Measurements from ENCODE around the gene FEM1B. TPM values are rescaled to one million over a fixed set of nuclear protein-coding genes. Genes with fewer than 3 reads are reported as not detected.
"Not testable (repeated sequence)": the region's sequence is repeated elsewhere in the genome, so short reads cannot be mapped to it uniquely, and the experiment has no call there.

FEM1B gene
- 29.5 and 37.2 TPM in 2 replicates for total RNA-seq

GRCh38 chr15:68277603-68278344 is at the start of gene FEM1B:
FEM1B (plus strand) TSS chr15:68277745; CDS start chr15:68278418, 673 bp downstream.
- peak; percentile 54 for DNase-seq (ENCODE audit: extremely low read depth, low read depth, low spot score)

GRCh38 chr15:68228143-68228970 is 49.2 kb upstream of the FEM1B start:
- no peak for DNase-seq (ENCODE audit: extremely low read depth, low read depth, low spot score)

GRCh38 chr15:68228971-68229385 is 48.6 kb upstream of the FEM1B start:
- no peak for DNase-seq (ENCODE audit: extremely low read depth, low read depth, low spot score)

DNA sequence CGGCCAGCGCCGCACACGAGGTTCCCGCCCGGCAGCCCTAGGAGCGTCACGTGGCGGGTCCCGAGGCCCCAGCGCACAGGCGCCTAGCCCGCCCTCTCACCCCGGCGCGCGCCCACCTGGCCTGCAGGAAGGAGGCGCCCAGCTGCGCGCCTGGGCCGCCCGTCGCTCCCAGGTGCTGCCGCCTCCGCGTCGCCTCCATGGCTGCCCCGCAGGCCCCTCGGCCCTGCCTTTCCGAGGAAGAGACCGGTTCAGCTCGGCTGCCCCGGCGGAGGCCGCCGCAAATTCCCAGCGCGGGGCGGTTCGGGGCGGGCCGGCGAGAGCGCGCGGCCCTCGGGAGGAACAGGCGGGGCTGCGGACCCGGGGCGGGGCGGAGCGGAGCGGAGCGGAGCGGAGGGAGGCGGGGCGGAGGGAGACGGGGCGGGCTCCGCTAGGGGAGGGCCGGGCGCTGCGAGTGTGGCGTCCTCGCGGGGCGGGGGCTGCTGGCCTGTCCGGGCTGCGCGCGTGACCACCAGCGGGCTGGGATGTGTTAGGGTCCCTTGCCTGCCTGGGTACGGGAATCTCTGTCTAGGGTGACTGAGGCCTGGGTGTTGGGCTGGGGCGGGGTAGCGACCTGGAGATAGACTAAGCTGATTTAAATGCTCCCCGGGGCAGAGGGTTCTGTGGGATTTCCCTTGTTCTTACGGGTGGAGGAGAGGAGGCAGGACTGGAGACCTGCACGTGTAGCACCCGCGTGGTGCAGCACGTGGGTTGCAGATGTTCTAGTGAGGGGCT is 48.0 kb upstream of the FEM1B start, which contains the start of gene CLN6:
Gene CLN6 (minus strand): TSS at position 343 of the 771 bp plus-strand sequence. CDS start 144 bp downstream, at position 199.
- no peak for DNase-seq (ENCODE audit: extremely low read depth, low read depth, low spot score)

DNA sequence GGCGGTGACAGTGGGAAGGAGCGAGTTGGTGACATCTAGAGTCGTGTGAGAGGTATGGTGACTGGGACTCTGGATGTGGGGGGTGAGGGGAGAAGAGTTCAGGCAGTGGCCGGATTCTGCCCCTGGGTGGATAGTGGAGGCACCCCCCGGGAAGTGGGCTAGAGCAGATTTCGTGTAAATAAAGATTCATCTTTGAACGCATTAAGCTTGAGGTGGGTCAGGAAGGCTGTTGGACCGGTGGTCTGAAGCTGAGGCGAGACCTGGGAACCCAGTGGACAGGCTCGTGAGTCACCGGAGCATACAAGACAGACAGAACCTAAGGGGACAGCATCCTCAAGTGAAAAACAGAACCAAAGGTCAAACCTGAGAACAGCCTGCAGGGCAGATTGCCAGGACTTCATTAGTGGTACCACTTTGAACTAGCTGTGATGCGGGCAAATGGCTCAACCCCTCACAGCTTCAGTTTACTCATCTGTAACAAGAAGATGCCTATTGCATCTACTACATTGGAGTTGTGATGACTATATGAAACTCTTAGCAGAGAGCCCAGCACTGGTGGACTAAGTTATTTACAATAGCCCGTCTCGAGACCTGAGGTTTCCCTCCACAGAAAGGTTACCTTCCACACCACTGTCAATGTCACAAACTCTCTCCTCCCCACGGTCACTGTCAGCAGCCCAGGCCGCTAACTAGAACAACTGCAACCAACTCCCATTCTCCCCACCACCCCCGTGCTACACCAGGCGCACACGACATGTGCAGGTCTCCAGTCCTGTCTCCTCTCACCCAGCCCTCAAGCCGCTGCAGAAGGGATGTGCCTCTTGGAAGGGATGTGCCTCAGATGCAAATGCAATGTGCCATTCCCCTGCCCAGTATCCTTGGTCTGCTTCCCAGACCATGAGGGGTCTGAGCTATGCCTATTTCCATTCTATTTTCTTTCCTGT is 47.1 kb upstream of the FEM1B start:
- no peak for DNase-seq (ENCODE audit: extremely low read depth, low read depth, low spot score)

DNA sequence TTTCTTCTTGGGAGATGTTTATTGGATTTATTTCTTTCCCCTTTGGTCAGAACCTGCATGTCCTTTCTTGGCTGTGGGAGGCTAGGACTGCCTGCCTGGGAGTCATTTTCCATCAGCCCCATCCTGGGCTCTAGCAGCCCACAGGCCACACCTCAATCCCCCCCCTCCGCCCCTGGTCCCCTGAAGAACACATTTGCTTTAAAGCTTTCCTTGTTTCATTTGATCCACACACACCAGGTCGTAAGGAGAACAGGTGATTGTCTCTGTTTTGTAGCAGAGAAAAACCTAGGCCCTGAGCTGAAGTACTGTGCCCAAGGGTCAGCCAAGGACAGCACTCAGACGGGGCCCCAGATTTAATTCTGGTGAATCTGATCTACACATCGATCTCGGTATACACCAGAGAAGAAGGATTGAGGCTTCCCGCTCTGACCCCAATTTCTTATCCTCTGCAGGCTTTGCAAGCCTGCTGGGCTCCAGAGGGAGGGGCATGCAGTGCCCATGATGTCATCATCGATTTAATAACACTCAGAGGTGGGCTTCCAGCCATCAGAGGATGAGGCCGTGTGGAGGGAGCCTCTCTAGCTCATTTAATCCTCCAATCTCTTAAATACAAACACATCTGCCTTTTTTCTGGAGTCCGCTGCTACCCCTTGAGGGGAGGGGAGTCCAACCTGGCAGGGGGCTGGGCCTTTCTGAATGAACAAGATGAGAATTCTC is 46.3 kb upstream of the FEM1B start:
- DNase-seq (ENCODE audit: extremely low read depth, low read depth, low spot score) = no peak

GRCh38 chr15:68232449-68232848 is 45.1 kb upstream of the FEM1B start:
- no peak for DNase-seq (ENCODE audit: extremely low read depth, low read depth, low spot score)

DNA sequence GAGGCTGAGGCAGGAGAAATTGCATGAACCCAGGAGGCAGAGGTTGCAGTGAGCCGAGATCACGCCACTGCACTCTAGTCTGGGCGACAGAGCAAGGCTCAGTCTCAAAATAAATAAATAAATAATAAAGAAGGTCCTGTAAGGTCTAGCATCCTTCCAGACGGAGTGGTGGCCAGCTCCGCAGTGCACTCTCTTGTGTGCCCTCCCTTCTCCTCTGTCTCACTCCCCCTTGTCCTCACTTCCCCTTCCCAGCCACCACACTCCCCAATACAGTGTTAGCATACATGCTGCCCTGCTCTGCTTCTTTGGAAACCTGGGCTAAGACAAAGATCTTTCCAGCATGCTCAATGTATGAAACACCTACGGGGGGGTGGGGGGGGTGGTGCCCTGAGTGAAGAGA is 44.6 kb upstream of the FEM1B start:
- no peak for DNase-seq (ENCODE audit: extremely low read depth, low read depth, low spot score)

- DNase-seq (ENCODE audit: extremely low read depth, low read depth, low spot score) = no peak
Measured at GRCh38 chr15:68234060-68234459, 43.5 kb upstream of the FEM1B start.

- not testable (repeated sequence) for DNase-seq (ENCODE audit: extremely low read depth, low read depth, low spot score)
Measured at GRCh38 chr15:68234520-68234919, 43.0 kb upstream of the FEM1B start.

DNA sequence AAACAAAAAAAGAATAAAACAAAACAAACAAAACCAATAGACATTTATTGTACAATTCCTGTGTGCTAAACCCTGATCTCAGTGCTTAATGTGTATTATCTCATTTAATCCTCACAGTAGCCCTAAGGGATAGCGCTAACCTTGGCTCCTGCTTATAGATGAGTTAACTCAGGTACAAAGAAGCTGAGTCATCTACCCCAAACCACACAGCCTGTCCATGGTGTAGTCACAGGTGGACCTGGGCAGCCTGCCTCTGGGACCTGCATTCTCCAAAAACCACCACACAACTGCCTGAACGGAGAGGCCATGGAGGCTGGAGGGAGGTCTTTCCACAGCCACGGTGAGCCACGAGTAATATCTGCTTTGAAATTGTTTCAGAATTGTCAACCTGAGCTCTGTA is 42.5 kb upstream of the FEM1B start:
- no peak for DNase-seq (ENCODE audit: extremely low read depth, low read depth, low spot score)

DNA sequence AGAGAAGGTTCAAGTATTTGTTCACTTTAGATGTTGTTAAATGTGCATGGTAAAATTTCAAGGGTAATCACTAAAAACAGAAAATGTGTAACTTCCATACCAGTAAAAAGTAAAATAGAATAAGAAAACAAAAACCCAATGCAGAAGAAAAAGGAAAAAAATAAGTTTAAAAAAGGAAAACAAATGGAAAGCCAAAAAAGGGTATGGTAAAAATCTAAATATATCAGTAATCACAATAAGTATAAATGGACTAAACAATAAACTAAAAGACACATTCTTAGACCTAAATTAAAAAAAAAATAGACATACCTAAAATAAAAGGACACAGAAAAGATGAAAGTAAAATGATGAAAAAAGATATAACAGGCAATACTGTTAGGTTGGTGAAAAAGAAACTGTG is 38.5 kb upstream of the FEM1B start:
- no peak for DNase-seq (ENCODE audit: extremely low read depth, low read depth, low spot score)

DNA sequence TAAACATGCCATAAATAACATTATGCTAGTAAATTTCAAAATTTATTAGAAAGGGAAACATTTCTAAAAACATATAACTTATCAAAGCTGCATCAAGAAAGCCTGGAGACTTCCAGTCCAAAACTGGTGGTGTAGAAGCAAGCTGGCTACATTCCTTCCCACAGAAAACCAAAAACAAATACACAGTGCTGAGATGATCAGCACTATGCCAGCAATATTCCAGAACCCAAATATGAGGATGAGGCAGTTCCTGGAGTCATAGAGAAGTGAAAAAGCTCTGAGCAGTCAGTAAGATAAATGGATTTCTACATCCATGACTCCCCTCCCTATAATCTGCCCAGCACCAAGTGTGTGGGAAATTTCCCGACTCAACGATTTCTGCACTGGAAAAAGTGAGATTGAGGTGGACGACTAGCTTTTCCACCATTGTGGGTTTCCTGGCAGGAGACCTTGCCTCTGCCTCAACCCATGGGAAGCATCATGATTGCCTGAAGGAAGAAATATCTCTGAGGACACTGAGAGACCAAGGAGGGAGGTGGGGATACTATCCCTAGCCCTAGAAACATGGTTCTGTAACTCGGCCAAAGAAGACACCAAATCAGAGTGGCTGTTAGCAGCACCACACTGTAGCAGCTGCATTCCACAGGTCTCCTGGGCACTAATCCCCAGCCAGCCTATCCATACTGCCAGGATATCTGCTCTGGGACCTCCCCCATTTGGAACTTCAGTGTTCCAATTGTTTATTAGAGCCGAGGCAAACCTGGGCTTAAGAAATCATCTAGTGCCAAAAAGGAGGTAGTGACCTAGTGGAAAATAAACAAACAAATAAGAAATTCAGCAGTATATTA is 36.2 kb upstream of the FEM1B start:
- no peak for DNase-seq (ENCODE audit: extremely low read depth, low read depth, low spot score)

GRCh38 chr15:68244235-68244634 is 33.3 kb upstream of the FEM1B start:
- DNase-seq (ENCODE audit: extremely low read depth, low read depth, low spot score) = no peak

- DNase-seq (ENCODE audit: extremely low read depth, low read depth, low spot score) = no peak
Measured at GRCh38 chr15:68249058-68249713, 28.4 kb upstream of the FEM1B start.

DNA sequence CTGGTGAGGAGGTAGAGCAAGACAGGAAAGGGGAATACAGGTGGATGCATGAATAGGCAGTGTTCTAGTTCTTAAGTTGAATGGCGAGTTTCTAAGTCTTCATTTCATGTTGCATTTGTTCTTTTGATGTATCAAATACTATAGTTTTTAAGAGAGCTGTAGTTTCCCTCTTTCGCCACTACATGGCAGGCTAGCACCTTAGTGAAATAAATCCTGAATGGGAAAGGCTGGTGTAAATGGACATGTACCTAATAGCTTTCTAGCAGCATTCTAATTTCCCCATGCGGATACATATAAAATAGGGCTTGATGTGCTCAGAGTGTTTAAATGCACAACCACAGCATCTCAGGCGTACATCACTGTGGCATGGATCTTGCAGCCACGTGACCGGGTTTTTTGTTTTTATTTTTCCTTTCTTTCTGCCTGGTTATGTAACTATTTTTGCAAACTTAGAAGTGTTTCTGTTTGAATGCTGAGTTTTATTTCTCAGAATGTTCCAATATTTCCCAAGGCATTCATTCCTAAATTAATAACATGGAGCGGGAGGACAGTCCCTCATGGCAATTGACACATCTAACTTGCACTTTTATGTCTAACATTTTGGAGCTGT is 24.5 kb upstream of the FEM1B start:
- DNase-seq (ENCODE audit: extremely low read depth, low read depth, low spot score) = peak; percentile 62

GRCh38 chr15:68256675-68257450 is 20.7 kb upstream of the FEM1B start:
- DNase-seq (ENCODE audit: extremely low read depth, low read depth, low spot score) = no peak

All from glomerular endothelial cell (primary cell).